Stimulated activated CD8-positive, alpha-beta memory T cell treated with anti-CD3 and anti-CD28 coated beads, Interleukin-15, amount 100 ng/mL, for 1 hour (primary cell): Measurements from ENCODE around the gene TICAM2.

Source experiments
- DNase-seq: peaks from one replicate; pipeline ENCODE4 v3.0.0-alpha.2; 2020; ENCODE audit warnings: low read depth

The TICAM2 gene

GRCh38 chr5:115607935-115608334 is 5.7 kb upstream of the TICAM2 start:
- DNase-seq, result no peak

GRCh38 chr5:115605436-115605835 is 3.2 kb upstream of the TICAM2 start:
- DNase-seq, result no peak

- no peak for DNase-seq
These were observed 379 bp upstream of the TICAM2 start for GRCh38 chr5:115602591-115603125.

- no peak for DNase-seq
These were observed 1.5 kb downstream of the TICAM2 start for GRCh38 chr5:115600766-115601165.

- no peak for DNase-seq
These were observed 2.4 kb downstream of the TICAM2 start for GRCh38 chr5:115599924-115600323.

GRCh38 chr5:115599502-115599901 is 2.8 kb downstream of the TICAM2 start:
- no peak for DNase-seq

GRCh38 chr5:115594128-115595047 is 7.9 kb downstream of the TICAM2 start:
- DNase-seq, result no peak

GRCh38 chr5:115589043-115589442 is 13.2 kb downstream of the TICAM2 start:
- no peak for DNase-seq

GRCh38 chr5:115588640-115589039 is 13.6 kb downstream of the TICAM2 start:
- no peak for DNase-seq

- no peak for DNase-seq
These were observed 15.6 kb downstream of the TICAM2 start for GRCh38 chr5:115586525-115587146.

- no peak for DNase-seq
These were observed 17.0 kb downstream of the TICAM2 start for GRCh38 chr5:115585265-115585664.

GRCh38 chr5:115584501-115584900 is 17.8 kb downstream of the TICAM2 start:
- no peak for DNase-seq

- DNase-seq, result no peak
These were observed 18.8 kb downstream of the TICAM2 start for GRCh38 chr5:115583474-115583873.

- no peak for DNase-seq
These were observed 21.3 kb downstream of the TICAM2 start for GRCh38 chr5:115580941-115581340.

- DNase-seq, result no peak
These were observed 22.5 kb downstream of the TICAM2 start for GRCh38 chr5:115579747-115580173.

GRCh38 chr5:115579216-115579615 is 23.1 kb downstream of the TICAM2 start:
- no peak for DNase-seq

- DNase-seq, result no peak
These were observed 23.6 kb downstream of the TICAM2 start for GRCh38 chr5:115578657-115579056.

GRCh38 chr5:115577741-115578140 is 24.5 kb downstream of the TICAM2 start:
- no peak for DNase-seq

- DNase-seq, result no peak
These were observed 24.9 kb downstream of the TICAM2 start for GRCh38 chr5:115577329-115577728.

- no peak for DNase-seq
These were observed 26.9 kb downstream of the TICAM2 start for GRCh38 chr5:115575167-115576070.

- DNase-seq, result no peak
These were observed 29.1 kb downstream of the TICAM2 start for GRCh38 chr5:115573133-115573532.

GRCh38 chr5:115571441-115571878 is 30.8 kb downstream of the TICAM2 start:
- no peak for DNase-seq
